NCI-H748 (cell line): ENCODE measurements around the gene DCST2.
"Not testable (repeated sequence)": the region's sequence is repeated elsewhere in the genome, so short reads cannot be mapped to it uniquely, and the experiment has no call there.

Experiments used
- DNase-seq: peaks from one replicate; lab custom pipeline; 2025; ENCODE audit not compliant: unreplicated experiment; lab: John Stamatoyannopoulos, UW

Gene DCST2

DNA sequence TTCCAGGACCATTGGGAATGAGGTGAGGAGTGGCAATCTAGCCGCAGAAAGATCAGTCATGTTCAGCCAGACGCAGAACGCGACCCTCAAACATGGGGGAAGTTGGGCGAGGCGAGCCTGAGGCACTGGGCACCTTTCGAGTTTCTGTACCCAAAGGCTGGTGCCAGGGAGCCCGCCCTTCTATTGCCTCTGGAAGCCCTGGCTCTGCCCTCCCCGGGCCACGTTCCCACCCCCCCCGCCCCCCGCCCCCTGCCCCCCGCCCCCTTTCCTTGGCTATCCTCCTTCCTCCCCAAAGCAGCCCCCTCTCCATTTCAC is 33.2 kb downstream of the DCST2 start:
- DNase-seq: peak; percentile 29

DNA sequence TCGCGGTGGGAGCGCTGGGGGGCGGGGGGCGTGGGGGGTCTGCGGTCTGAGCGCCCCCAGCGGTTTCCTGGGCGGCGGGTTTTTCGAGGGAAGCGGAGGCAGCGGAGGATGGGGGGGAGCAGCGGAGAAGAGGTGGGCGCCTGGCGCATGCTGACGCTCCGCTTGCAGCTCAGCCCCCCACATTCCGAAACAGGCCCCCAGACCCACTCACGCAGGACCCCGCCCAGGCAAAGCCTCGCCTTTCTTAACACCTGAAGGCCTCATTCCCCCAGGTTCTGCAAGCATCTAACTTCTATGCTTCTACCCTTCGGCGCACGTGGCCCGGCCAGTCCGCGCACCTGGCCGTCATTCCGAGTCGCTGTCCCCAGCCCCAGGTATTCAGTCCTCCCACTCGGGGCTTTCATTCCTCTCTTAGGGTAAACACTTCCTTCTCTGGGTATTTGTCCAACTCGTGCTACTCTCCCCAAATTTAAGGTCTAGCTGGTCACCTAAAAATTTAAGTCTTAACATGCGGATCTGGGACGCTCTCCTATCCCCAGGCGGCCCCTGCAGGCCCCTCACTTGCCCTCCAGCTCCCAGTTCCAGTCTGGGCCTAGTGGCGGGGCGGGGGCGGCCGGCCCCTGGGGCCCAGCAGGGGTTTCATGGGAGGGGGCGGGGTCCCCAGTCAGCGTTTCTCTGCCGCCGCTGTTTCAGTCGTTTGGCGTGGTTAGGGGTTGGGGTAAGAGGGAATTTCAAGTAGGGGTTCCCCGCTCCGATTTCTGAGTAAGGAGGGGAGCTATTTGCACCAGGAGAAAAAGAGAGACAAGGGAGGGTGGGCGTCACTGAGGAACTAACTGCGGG is 33.8 kb downstream of the DCST2 start:
- peak; percentile 35 for DNase-seq

DNA sequence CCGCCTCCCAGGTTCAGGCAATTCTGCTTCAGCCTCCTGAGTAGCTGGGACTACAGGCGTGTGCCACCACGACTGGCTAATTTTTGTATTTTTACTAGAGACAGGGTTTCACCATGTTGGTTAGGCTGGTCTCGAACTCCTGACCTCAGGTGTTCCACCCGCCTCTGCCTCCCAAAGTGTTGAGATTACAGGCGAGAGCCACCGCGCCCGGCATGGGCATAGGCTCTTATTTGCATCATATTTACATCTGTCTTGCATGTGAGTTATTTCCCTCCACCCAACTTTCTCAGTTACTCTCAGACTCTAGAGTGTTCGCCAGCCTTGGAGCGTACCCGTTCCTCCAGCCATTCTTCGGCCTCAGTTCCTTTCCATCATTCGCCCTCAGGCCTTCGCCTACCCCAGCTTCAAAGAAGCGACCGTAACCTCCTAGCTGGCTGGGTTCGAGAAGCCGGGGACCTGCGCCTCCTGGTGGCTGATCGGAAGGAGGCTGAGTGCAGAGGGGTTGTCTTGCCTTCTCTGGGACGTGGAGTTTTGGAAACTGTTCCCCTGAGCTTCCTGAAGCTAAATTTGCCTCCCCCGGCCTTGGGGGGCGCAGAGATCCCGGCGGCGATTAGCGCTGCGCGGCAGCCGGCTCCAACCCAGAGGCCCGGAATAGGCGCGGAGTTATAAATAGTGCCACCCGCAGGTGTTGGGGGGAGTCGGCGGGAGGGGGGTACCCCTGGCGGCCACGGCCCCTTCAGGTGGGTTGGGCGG is 34.6 kb downstream of the DCST2 start:
- peak; percentile 61 for DNase-seq

DNA sequence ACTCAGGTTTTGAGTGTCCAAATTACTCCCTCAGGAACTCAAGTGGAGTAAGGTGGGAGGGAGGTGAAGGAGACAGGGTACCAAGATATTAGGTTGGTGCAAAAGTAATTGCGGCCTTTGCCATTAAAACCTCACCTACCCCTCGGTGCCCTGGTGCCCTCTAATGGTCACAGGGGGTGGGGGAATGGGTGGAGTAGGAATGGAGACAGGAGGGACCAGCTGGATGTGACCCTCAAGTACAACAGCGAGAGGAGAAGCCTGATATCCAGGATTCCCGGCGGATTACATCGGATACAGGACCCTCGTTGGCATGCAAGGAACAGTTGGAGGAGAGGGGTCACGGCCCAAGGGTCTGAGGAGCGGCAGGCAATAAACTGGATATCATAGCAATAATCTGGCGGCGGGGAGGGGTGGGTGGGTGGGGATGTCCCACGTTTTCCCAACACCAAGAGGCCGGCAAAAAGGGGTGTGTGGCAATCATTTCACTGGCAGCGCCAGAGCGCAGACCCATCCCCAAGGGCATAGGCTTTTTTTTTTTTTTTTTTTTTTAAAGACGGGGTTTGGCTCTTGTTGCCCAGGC is 35.3 kb downstream of the DCST2 start:
- no peak for DNase-seq

DNA sequence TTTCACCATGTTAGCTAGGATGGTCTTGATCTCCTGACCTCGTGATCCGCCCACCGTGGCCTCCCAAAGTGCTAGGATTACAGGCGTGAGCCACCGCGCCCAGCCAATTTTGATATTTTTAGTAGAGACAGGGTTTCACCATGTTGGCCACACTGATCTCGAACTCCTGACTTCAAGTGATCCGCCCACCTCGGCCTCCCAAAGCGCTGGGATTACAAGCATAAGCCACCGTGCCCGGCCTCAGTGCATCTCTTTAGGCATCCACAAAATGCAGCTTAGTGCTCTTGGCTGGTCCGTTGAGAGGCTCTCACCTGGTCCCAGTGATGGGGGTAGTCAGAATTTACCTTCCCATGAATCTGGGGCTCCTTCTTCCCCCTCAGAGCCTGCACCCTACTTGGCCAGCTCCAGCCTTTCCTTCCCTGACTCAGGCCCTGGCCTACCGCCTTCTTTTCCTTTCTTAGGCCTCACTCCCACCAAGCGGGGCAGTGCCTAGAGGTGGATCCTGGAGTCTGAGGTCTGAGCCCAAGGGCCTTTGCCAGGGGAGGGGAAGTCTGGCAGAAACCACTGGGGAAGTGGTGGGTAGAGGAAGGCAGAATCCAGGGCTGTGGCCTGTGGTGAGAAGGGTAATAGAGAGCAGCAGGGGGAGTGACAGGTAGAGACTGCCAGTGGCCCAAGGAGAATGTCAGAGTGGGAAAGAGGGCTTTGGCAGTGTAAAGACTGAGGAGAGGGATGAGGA is 36.4 kb downstream of the DCST2 start:
- no peak for DNase-seq

DNA sequence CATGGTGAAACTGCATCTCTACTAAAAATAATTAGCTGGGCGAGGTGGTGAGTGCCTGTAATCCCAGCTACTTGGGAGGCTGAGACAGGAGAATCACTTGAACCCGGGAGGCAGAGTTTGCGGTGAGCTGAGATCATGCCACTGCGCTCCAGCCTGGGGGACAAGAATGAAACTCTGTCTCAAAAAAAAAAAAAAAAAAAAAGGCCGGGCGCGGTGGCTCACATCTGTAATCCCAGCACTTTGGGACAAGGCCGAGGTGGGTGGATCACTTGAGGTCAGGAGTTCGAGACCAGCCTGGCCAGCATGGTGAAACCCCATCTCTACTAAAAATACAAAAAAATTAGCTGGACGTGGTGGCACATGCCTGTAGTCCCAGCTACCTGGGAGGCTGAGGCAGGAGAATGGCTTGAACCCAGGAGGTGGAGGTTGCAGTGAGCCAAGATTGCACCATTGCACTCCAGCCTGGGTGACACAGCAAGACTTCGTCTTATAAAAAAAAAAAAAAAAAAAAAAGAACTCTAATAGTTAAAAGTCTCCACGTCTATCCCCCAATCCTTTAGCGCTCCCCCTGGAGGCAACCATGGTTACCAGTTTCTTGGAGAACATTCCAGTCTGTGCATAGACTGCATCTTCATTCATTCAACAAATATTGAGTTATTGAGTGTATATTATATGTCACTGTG is 38.1 kb downstream of the DCST2 start:
- peak; percentile 19 for DNase-seq

DNA sequence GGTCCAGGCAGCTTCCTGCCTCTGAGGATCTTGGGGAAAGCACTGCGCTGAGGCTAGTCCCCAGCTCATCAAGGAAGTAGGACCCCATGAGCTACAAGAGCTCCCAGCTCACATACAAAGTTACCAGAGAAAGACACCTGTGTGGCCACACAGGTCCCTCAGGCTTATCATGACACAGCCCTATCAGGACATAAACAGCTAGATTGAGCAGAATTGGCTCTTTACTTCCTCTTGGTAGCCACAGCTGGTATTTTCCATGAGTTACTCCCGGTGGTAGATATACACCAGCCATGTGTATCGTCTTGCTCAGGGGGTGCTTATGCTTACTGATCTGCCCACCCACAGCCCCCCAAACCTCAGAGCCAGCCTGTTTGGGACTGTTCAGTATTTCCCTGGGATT is 39.0 kb downstream of the DCST2 start:
- no peak for DNase-seq

DNA sequence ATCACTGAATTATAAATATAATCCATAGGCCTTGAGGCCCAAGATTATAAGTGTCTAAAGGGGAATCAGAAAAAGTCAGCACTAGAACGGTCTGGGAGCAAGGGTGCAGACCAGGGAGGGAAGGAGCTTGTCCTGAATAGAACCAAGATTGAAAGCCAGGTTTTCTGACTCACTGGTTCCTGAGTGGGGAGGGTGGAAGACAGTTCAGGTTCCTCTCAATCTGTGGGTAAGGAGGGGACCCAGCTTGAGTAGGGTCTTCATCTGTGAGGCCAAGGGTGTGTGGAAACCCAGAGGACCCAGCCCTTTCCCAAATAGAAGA is 39.4 kb downstream of the DCST2 start:
- DNase-seq: no peak

DNA sequence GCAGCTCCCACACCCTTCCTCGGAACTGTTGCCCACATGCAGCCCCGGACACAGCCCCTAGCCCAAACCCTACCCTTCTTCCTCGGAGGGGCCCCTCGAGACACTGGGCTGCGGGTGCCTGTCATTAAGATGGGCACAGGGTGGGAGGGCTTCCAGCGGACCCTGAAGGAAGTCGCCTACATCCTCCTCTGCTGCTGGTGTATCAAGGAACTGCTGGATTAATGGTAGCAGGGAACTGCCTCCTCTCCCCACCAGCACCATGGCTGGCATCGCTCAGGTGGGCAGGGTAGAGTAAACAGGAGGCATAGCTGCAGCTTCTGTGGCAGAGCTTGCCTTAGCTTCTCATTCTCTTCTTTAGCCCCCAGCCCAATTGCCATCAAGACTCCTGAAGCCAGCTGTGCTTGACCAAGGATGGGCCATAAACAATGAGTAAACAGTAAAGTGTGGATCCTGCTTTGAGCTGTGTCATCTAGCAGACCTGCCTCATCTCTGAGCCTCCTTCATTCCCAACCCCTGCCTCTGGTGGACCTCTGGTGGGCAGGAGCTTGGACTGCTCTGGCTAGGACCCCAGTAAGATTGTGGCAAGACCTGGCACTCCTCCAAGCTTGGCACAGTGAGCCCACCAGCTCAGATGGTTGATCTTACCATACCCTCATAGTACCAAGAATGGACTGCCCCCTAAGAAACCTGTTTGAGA is 39.9 kb downstream of the DCST2 start, which contains the start of gene LENEP:
TSS of gene LENEP (plus strand) at position 15 of the 697 bp plus-strand sequence. CDS start at position 37, 22 bp downstream.
- no peak for DNase-seq

DNA sequence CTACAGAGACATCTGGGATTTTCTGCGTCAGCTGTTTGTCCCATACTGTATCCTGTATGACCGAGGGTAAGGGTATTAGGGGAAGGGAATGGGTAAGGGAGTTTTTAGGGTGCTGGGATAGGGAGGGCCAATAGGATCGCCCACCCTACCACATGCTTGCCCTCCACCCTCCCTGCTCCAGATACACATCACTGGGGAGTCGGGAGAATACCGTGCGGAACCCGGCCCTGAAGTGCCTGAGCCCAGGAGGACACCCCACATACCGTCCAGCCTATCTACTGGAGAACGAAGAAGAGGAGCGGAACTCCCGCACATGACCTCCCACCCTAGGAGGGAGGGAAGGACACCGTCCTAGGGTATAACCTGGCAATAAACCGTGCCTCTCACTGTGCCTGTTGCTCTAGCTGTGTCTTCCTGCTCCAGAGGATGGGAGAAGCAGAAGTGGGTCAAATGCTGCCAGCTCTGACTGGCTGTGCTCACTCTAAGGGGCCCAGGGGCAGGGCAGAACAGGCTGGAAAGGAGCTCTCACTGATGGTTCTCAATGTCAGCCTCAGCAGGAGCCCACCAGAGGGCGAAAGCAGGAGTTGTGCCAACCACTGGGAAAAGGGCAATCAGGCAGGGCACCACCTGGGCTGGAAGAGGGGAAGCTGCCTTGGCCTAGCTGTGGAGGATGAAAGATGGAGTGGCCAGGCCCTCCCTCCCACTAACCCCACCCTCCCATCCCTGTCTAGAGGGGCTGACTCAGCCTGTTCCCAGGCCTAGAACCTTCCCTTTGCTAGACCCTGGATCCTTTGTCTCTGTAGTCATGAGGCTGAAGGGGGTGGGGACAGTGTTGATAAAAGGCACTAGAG is 40.6 kb downstream of the DCST2 start:
- DNase-seq: peak; percentile 9

DNA sequence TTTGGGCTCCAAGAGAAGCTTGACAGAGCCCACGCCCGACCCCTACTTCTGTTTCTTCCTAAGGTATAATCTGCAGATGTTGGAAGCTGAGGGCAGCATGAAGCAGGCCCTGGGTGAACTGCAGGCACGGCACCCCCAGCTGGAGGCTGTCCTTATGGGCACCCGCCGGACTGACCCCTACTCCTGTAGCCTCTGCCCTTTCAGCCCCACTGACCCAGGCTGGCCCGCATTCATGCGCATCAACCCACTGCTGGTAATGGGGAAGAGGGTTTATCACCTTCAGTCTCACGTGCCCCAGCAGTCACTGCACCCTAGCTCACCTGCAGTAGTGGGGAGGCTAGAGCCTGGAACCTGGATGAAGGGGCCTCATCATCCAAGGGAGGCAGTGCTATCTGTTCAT is 43.3 kb downstream of the DCST2 start:
- DNase-seq: no peak

DNA sequence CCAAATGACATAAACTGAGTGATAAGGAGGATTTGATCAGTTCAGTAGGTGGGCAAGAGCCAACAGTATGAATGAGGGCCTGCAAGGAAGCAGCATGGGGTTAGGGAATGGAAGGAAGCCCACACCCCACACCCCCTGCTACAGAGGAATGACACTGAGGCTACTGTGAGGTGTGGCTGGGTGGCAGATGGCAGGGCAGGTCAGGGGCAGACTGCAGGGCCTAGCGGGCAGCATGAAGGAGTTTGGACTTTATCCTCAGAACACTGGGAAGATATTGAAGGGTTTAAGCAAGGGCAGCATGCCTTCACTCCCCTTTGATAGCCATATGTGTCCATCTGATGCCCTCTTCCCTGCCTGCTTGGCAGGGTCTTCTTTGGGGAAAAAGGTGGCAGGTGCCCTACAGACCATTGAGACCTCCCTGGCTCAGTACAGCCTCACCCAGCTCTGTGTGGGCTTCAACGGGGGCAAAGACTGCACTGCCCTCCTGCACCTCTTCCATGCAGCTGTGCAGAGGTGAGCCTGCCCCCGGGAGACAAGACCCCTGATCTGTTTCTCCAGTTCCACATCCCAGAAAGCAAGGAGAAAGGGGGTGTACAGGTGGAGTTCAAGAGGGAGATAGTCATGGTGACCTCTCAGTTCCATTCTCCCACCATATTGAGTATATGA is 44.3 kb downstream of the DCST2 start:
- DNase-seq: no peak

DNA sequence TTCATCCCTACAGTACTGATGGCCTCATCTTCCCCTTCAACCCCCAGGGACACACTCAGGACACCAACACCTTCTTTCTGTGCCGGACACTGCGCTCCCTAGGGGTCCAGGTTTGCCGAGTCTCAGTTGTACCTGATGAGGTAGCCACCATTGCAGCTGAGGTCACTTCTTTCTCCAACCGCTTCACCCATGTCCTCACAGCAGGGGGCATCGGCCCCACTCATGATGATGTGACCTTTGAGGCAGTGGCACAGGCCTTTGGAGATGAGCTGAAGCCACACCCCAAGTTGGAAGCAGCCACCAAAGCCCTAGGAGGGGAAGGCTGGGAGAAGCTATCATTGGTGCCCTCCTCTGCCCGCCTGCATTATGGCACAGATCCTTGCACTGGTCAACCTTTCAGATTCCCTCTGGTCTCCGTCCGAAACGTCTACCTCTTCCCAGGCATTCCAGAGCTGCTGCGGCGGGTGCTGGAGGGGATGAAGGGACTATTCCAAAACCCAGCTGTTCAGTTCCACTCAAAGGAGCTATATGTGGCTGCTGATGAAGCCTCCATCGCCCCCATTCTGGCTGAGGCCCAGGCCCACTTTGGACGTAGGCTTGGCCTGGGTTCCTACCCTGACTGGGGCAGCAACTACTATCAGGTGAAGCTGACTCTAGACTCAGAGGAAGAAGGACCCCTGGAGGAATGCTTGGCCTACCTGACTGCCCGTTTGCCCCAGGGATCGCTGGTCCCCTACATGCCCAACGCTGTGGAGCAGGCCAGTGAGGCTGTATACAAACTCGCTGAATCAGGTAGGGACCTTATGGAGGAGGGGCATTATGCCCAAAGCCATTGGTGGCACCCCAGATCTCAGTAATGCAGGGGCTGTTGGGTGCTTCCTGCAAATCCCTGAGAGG is 45.3 kb downstream of the DCST2 start:
- DNase-seq: no peak

DNA sequence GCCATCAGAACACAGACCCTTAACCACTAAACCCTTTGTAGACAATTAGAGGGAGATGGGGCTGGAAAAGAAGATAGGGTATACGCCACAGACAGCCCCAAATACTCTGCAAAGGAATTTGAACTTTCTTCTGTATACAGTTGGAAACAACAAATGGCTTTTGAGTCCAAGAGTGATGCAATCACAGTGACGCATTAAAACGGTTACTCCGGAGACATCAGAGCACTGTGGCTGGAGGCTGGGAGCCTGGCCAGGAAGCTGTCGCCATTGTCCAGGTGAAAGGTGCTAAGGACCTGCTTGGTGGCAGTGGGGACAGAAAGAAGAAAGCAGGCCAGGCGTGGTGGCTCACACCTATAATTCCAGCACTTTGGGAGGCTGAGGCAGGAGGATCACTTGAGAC is 46.3 kb downstream of the DCST2 start:
- no peak for DNase-seq

DNA sequence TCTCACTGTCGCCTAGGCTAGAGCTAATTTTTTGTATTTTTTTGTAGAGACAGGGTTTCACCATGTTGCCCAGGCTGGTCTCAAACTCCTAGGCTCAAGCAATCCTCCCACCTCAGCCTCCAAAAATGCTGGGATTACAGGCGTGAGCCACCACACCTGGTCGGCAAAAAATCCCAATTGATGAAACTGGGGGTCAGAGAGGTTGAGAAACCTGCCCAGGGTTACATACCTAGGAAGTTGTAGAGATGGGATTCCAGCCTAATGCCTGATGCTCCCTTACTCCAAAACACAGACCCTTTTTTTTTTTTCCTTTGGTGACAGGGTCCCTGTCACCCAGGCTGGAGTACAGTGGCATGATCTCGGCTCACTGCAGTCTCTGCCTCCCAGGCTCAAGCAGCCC is 46.8 kb downstream of the DCST2 start:
- not testable (repeated sequence) for DNase-seq

DNA sequence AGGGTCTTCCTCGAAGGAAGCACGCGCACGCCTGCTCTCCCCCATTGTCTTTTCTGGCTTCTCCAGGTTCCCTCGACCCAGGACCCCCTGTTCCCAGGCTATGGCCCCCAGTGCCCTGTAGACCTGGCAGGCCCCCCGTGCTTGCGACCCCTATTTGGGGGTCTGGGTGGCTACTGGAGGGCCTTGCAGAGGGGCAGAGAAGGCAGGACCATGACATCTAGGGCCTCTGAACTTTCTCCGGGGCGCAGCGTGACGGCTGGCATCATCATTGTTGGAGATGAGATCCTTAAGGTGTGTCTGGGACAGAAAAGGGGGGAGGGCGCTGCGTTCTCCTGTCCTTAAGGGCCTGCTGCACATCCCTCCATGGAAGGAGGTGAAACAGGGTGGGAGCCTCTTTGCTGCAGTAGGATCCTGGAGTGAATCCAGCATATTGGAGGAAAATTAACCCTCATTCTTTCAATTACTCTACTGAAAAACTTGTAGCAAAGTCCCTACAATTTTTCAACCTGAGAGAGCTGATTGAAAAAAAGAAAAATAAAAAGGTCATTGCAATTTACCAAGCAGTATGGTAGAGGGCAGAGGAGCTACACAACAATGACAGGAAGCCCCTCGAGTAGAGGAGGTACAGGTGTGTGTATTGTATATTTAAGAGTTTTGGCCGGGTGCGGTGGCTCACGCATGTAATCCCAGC is 49.7 kb downstream of the DCST2 start:
- DNase-seq: peak; percentile 35

DNA sequence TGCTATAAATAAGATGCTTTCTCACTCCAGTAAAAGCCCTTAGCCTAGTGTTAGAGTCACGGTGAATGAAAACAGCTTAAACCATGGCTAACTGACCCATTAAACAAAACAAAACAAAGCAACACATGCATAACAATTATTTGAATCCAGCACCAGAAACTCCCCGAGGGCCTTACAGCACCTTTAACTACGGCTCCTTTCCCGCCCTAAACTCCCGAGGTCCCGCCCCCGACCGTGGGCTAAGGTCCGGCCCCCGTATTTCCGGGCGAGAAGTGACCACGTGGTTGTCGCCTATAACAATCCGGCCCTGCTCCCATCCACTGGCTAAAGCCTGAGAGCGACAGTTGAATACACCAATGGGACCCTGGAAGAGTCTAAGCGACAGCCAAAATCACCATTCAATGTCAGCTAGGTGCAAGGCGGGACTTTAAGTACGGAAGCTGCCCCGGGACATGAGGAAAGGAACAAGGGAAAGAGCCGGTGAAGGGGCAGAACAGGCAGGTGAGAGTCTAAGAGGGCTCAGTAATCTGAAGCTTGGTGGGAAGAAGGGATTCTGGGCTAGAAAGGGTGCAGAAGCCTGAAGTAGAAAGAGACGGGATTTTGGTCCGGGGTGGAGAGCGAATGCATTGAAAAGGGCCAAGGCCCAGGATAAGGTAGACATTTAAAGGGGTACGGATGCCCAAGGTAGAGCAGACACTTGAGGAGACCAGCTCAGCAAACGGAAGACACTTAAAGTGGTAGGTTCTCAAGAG is 50.5 kb downstream of the DCST2 start, which contains the start of gene FLAD1:
TSS of gene FLAD1 (plus strand) at position 448 of the 752 bp plus-strand sequence. CDS start 351 bp downstream, outside the sequence.
- DNase-seq: peak; percentile 100
